ENCODE measurements around the gene PACRG. TPM values are rescaled to one million over a fixed set of nuclear protein-coding genes. Genes with fewer than 3 reads are reported as not detected.

PACRG gene
- polyA plus RNA-seq, 3 donors = not detected

DNA sequence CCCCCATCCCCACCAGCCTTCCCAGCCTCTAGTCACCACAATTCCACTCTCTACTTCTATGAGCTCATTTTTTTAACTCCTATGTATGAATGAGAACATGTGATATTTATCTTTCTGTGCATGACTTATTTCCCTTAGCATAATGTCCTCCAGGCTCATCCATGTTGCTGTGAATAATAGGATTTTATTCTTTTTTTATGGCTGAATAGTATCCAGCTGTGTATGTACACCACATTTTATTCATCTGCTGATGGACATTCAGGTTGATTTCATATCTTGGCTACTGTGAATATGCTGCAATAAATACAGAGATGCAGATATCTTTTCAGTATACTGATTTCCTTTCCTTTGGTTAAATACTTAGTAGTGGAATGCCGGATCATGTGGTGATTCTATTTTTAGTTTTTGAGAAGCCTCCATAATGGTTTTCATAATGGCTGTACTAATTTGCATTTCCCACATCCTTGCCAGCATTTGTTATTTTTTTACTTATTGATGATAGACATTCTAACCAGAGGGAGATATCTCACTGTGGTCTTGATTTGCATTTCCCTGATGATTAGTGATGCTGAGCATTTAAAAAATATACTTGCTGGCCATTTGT, 194.9 kb downstream of the PACRG start:
- Histone ChIP-seq H3K27me3 (ENCODE audit: control insufficient read depth in 2 of 2, insufficient read depth in 2 of 2, low read length in 2 of 2) (no peaks in the 10 kb centered on the region), H2AFZ (ENCODE audit: insufficient read depth, low read depth, low read length, poor library complexity, severe bottlenecking) (no peak overlapping the region), H3K27ac (ENCODE audit: low read depth in 1 of 2, low read length in 2 of 2) (no peak overlapping the region), H3K79me2 (ENCODE audit: insufficient read depth, low read length) (no peaks in the 10 kb centered on the region), H3K9me3 (replicated peaks in 1 of 2; ENCODE audit: control insufficient read depth in 1 of 2, insufficient read depth in 1 of 2, low read length in 2 of 2) (peaks cover 0 to 6% of the 10 kb centered on the region in 2 donors), H3K36me3 (replicated peaks in 1 of 2; ENCODE audit: control insufficient read depth in 1 of 2, insufficient read depth in 2 of 2, low read length in 2 of 2) (no peaks in the 10 kb centered on the region), H3K4me1 (ENCODE audit: control insufficient read depth in 1 of 2, insufficient read depth in 2 of 2, low read length in 2 of 2) (no peaks in the 10 kb centered on the region), H4K20me1 (ENCODE audit: insufficient read depth, low read length) (no peaks in the 10 kb centered on the region), H3K4me3 (replicated peaks in 1 of 3; ENCODE audit: low read depth in 2 of 3, low read length in 3 of 3) (no peak overlapping the region), H3K4me2 (replicated peaks; ENCODE audit: extremely low read depth, low read length, poor library complexity, severe bottlenecking) (no peak overlapping the region), H3K9ac (ENCODE audit: insufficient read depth, low read length, poor library complexity, severe bottlenecking) (no peak overlapping the region)
- no peak for DNase-seq
- no CpG with 5 or more reads among the region's 1 CpG for WGBS (ENCODE audit: insufficient coverage)
- Mint-ChIP-seq H3K4me3 (no peak overlapping the region), H3K9me3 (peaks cover 2 to 24% (median 8%) of the 10 kb centered on the region in 7 donors), H3K27me3 (ENCODE audit: low read depth in 3 of 3) (no peaks in the 10 kb centered on the region), H3K36me3 (no peaks in the 10 kb centered on the region), H3K27ac (no peak overlapping the region), H3K4me1 (no peaks in the 10 kb centered on the region)
- intact Hi-C loops (cut with micrococcal nuclease) = loop anchor here in 1 of 2 donors (2.0 kb wide), 1 partner anchor 72 kb away; no protein-coding TSS in a partner anchor
- TF ChIP-seq, protein P1, sequence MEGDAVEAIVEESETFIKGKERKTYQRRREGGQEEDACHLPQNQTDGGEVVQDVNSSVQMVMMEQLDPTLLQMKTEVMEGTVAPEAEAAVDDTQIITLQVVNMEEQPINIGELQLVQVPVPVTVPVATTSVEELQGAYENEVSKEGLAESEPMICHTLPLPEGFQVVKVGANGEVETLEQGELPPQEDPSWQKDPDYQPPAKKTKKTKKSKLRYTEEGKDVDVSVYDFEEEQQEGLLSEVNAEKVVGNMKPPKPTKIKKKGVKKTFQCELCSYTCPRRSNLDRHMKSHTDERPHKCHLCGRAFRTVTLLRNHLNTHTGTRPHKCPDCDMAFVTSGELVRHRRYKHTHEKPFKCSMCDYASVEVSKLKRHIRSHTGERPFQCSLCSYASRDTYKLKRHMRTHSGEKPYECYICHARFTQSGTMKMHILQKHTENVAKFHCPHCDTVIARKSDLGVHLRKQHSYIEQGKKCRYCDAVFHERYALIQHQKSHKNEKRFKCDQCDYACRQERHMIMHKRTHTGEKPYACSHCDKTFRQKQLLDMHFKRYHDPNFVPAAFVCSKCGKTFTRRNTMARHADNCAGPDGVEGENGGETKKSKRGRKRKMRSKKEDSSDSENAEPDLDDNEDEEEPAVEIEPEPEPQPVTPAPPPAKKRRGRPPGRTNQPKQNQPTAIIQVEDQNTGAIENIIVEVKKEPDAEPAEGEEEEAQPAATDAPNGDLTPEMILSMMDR (IDR thresholded peaks at IDR 0.05) = no peak

DNA sequence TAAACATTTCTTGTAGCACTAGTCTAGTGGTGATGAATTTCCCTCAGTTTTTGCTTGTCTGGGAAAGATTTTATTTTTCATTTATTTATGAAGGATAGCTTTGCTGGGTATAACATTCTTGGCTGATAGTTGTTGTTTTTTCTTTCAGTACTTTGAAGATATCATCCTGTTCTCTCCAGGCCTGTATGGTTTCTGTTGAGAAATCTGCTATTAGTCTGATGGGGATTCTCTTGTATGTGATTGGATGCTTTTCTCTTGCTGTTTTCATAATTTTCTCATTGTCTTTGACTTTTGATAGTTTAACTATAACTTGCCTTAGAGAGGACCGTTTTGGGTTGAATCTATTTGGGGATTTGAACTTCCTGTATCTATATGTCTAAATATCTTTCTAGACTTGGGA, 207.1 kb downstream of the PACRG start:
- H3K27me3 ChIP-seq (ENCODE audit: control insufficient read depth in 2 of 2, insufficient read depth in 2 of 2, low read length in 2 of 2) = no peaks in the 10 kb centered on the region
- Mint-ChIP-seq H3K9me3 (peaks cover 3 to 28% (median 12%) of the 10 kb centered on the region in 7 donors), H3K4me3 (no peak overlapping the region), H3K27ac (no peak overlapping the region), H3K27me3 (ENCODE audit: low read depth in 3 of 3) (peaks cover 0 to 1% (median 0%) of the 10 kb centered on the region in 3 donors), H3K36me3 (no peaks in the 10 kb centered on the region), H3K4me1 (no peaks in the 10 kb centered on the region)
- no peaks in the 10 kb centered on the region for H4K20me1 ChIP-seq (ENCODE audit: insufficient read depth, low read length)
- no peaks in the 10 kb centered on the region for H3K79me2 ChIP-seq (ENCODE audit: insufficient read depth, low read length)
- no CpG with 5 or more reads among the region's 1 CpG for WGBS (ENCODE audit: insufficient coverage)
- no peak for DNase-seq
- TF ChIP-seq, protein P1 (IDR thresholded peaks at IDR 0.05) = no peak
- no peak overlapping the region for H3K4me3 ChIP-seq (replicated peaks in 1 of 3; ENCODE audit: low read depth in 2 of 3, low read length in 3 of 3)
- intact Hi-C loops (cut with micrococcal nuclease) = no loop called here
- no peak overlapping the region for H3K9ac ChIP-seq (ENCODE audit: insufficient read depth, low read length, poor library complexity, severe bottlenecking)
- H2AFZ ChIP-seq (ENCODE audit: insufficient read depth, low read depth, low read length, poor library complexity, severe bottlenecking) = no peak overlapping the region
- H3K9me3 ChIP-seq (replicated peaks in 1 of 2; ENCODE audit: control insufficient read depth in 1 of 2, insufficient read depth in 1 of 2, low read length in 2 of 2) = peaks cover 10 to 24% of the 10 kb centered on the region in 2 donors
- no peak overlapping the region for H3K27ac ChIP-seq (ENCODE audit: low read depth in 1 of 2, low read length in 2 of 2)
- no peaks in the 10 kb centered on the region for H3K36me3 ChIP-seq (replicated peaks in 1 of 2; ENCODE audit: control insufficient read depth in 1 of 2, insufficient read depth in 2 of 2, low read length in 2 of 2)
- no peaks in the 10 kb centered on the region for H3K4me1 ChIP-seq (ENCODE audit: control insufficient read depth in 1 of 2, insufficient read depth in 2 of 2, low read length in 2 of 2)
- no peak overlapping the region for H3K4me2 ChIP-seq (replicated peaks; ENCODE audit: extremely low read depth, low read length, poor library complexity, severe bottlenecking)
